ENCODE measurements around the gene KCNAB1.

Gene KCNAB1

GRCh38 chr3:156140001-156140595 lies 19.7 kb downstream of the KCNAB1 start:
- DNase-seq (ENCODE audit: low spot score): no peak

- no peak for DNase-seq (ENCODE audit: low spot score)
Observed at GRCh38 chr3:156142702-156143101, 22.3 kb downstream of the KCNAB1 start.

GRCh38 chr3:156143136-156143535 lies 22.8 kb downstream of the KCNAB1 start:
- DNase-seq (ENCODE audit: low spot score): no peak

GRCh38 chr3:156144060-156144459 lies 23.7 kb downstream of the KCNAB1 start:
- DNase-seq (ENCODE audit: low spot score): no peak

- DNase-seq (ENCODE audit: low spot score): no peak
Observed at GRCh38 chr3:156145866-156146265, 25.5 kb downstream of the KCNAB1 start.

- DNase-seq (ENCODE audit: low spot score): no peak
Observed at GRCh38 chr3:156148345-156148945, 28.1 kb downstream of the KCNAB1 start.

GRCh38 chr3:156148946-156149381 lies 28.6 kb downstream of the KCNAB1 start:
- no peak for DNase-seq (ENCODE audit: low spot score)

- no peak for DNase-seq (ENCODE audit: low spot score)
Observed at GRCh38 chr3:156149876-156150275, 29.5 kb downstream of the KCNAB1 start.

GRCh38 chr3:156150434-156151066 lies 30.2 kb downstream of the KCNAB1 start:
- DNase-seq (ENCODE audit: low spot score): peak; percentile 66

- peak; percentile 78 for DNase-seq (ENCODE audit: low spot score)
Observed at GRCh38 chr3:156151824-156152428, 31.5 kb downstream of the KCNAB1 start.

GRCh38 chr3:156158656-156159295 lies 38.4 kb downstream of the KCNAB1 start:
- no peak for DNase-seq (ENCODE audit: low spot score)

- no peak for DNase-seq (ENCODE audit: low spot score)
Observed at GRCh38 chr3:156160647-156161046, 40.3 kb downstream of the KCNAB1 start.

- DNase-seq (ENCODE audit: low spot score): no peak
Observed at GRCh38 chr3:156161172-156161571, 40.8 kb downstream of the KCNAB1 start.

- no peak for DNase-seq (ENCODE audit: low spot score)
Observed at GRCh38 chr3:156163848-156164247, 43.5 kb downstream of the KCNAB1 start.

- no peak for DNase-seq (ENCODE audit: low spot score)
Observed at GRCh38 chr3:156166808-156167207, 46.4 kb downstream of the KCNAB1 start.

GRCh38 chr3:156170571-156170970 lies 50.2 kb downstream of the KCNAB1 start:
- DNase-seq (ENCODE audit: low spot score): no peak

- DNase-seq (ENCODE audit: low spot score): no peak
Observed at GRCh38 chr3:156171281-156172267, 51.2 kb downstream of the KCNAB1 start.

GRCh38 chr3:156172536-156172935 lies 52.2 kb downstream of the KCNAB1 start:
- DNase-seq (ENCODE audit: low spot score): no peak

- peak; percentile 56 for DNase-seq (ENCODE audit: low spot score)
Observed at GRCh38 chr3:156174229-156174847, 54.0 kb downstream of the KCNAB1 start.

GRCh38 chr3:156175570-156175969 lies 55.2 kb downstream of the KCNAB1 start:
- DNase-seq (ENCODE audit: low spot score): no peak

- DNase-seq (ENCODE audit: low spot score): no peak
Observed at GRCh38 chr3:156176048-156176447, 55.7 kb downstream of the KCNAB1 start.
